K562 (cell line): ENCODE data around the gene KIFC3. TPM values are rescaled to one million over a fixed set of nuclear protein-coding genes. Genes with fewer than 3 reads are reported as not detected.
A peak's percentile ranks its signal among the peaks of the same experiment; 100 is the strongest.

ENCODE experiments used
- ATAC-seq: fragments of 200-7000 bp; cut with Tn5 transposase; 3 replicates; pipeline ENCODE4 v1.9.1; 2020; ENCODE audit warnings: moderate library complexity
- BruUV-seq: library from RNA; stranded (reverse); fragments of 400-500 nt; replicated peaks from 2 replicates; lab custom pipeline; 2021; lab: Mats Ljungman, UMichigan
- CTCF ChIA-PET: fragments of 300-600 bp; formaldehyde crosslinking; extraction: SDS; loops from one replicate; lab custom pipeline; 2021; ENCODE audit warnings: low intra/inter-chr PET ratio; lab: Yijun Ruan, JAX
- POLR2A ChIA-PET: fragments of 300-600, 350-650 bp; sonication (Branson Sonifier 250); formaldehyde crosslinking; extraction: SDS; loops from one replicate; lab custom pipeline; 2021; ENCODE audit warnings: antibody characterized with exemption, inconsistent platforms; lab: Yijun Ruan, JAX
- DNase-seq, 4 experiments: peaks; one replicate each; pipeline versions ENCODE4 v3.0.0 to v3.0.0-alpha.2; 2011 to 2018; ENCODE audit warnings: low spot score in 3 of 4, mixed read lengths in 3 of 4; ENCODE audit errors: extremely low read depth in 1 of 4
- FAIRE-seq: peaks from 2 replicates; lab custom pipeline; 2011; peaks lifted over from hg19 to GRCh38; lab: Jason Lieb, UNC
- H2AFZ ChIP-seq: 2 replicates; pipeline ENCODE4 v1.6.0; 2011; ENCODE audit warnings: low read depth, low read length, control low read depth, inconsistent platforms
- H3K27ac ChIP-seq: fragments of 200-600 bp; 3 replicates; pipeline ENCODE4 v1.8.0; 2011; ENCODE audit warnings: low read depth, mild to moderate bottlenecking, control low read depth, inconsistent platforms, low read length, moderate library complexity, mixed read lengths; ENCODE audit errors: extremely low read depth
- H3K27me3 ChIP-seq, 2 experiments: fragments of 300-600 bp in 1 of 2; 2 replicates in 1 of 2; 3 replicates in 1 of 2; pipeline versions ENCODE4 v1.6.0 to v1.8.0; 2011; ENCODE audit warnings: inconsistent platforms in 2 of 2, low read length in 2 of 2, mild to moderate bottlenecking in 1 of 2, mixed read lengths in 1 of 2, moderate library complexity in 1 of 2; ENCODE audit not compliant: control insufficient read depth in 2 of 2, insufficient read depth in 2 of 2
- H3K36me3 ChIP-seq: fragments of 300-600 bp; 3 replicates; pipeline ENCODE4 v1.8.0; 2011; ENCODE audit warnings: mild to moderate bottlenecking, low read length, inconsistent platforms; ENCODE audit not compliant: control insufficient read depth, insufficient read depth
- H3K4me1 ChIP-seq, 2 experiments: fragments of 200-600 bp in 1 of 2; replicated peaks in 1 of 2; 2 replicates in 1 of 2; 3 replicates in 1 of 2; pipeline versions ENCODE4 v1.5.1 to v1.8.0; 2011; ENCODE audit warnings: inconsistent platforms in 2 of 2, low read length in 2 of 2, mild to moderate bottlenecking in 1 of 2, mixed read lengths in 1 of 2, moderate library complexity in 1 of 2; ENCODE audit not compliant: control insufficient read depth in 2 of 2, insufficient read depth in 2 of 2
- H3K4me2 ChIP-seq: 2 replicates; pipeline ENCODE4 v1.6.1; 2011; ENCODE audit warnings: low read length, control low read depth, inconsistent platforms, mixed read lengths; ENCODE audit not compliant: insufficient read depth
- H3K4me3 ChIP-seq: fragments of 200-600 bp; sonication (generic), shearing (Covaris generic); 2 replicates; pipeline ENCODE4 v1.5.1; 2016; ENCODE audit warnings: control low read depth, inconsistent platforms
- H3K79me2 ChIP-seq: fragments of 200-600 bp; 3 replicates; pipeline ENCODE4 v1.8.0; 2011; ENCODE audit warnings: low read length, inconsistent platforms; ENCODE audit not compliant: control insufficient read depth, insufficient read depth
- H3K9ac ChIP-seq, 2 experiments: 2 replicates each; pipeline versions ENCODE4 v1.6.0 to v1.6.1; 2011; ENCODE audit warnings: low read depth in 2 of 2, low read length in 2 of 2, control low read depth in 1 of 2, inconsistent platforms in 1 of 2, mild to moderate bottlenecking in 1 of 2, mixed read lengths in 1 of 2; ENCODE audit not compliant: insufficient read depth in 1 of 2
- H3K9me1 ChIP-seq: one replicate; pipeline ENCODE4 v1.6.0; 2011; ENCODE audit warnings: inconsistent platforms, mild to moderate bottlenecking, low read length, moderate library complexity; ENCODE audit not compliant: control insufficient read depth, insufficient read depth
- H3K9me3 ChIP-seq: replicated peaks from 2 replicates; pipeline ENCODE4 v1.5.1; 2011; ENCODE audit warnings: low read depth, low read length, inconsistent platforms; ENCODE audit not compliant: control insufficient read depth, insufficient read depth
- H4K20me1 ChIP-seq: replicated peaks from 2 replicates; pipeline ENCODE4 v1.6.1; 2011; ENCODE audit warnings: low read length, inconsistent platforms, mixed read lengths; ENCODE audit not compliant: control insufficient read depth, insufficient read depth
- EGR1 ChIP-seq: fragments of 450-650 bp; conservative IDR thresholded peaks from 2 replicates; pipeline ENCODE4 v1.6.1; 2017; ENCODE audit warnings: mild to moderate bottlenecking
- PBX2 ChIP-seq, 2 experiments: IDR thresholded peaks in 1 of 2; conservative IDR thresholded peaks in 1 of 2; 2 replicates each; pipeline ENCODE4 v1.6.1; 2016; ENCODE audit warnings: low read depth in 2 of 2, mild to moderate bottlenecking in 1 of 2, missing compliant biosample characterization in 1 of 2, missing genetic modification characterization in 1 of 2, moderate library complexity in 1 of 2
- POLR2G ChIP-seq: fragments of 200-400 bp; formaldehyde crosslinking; IDR thresholded peaks from 2 replicates; pipeline ENCODE4 v1.6.1; 2017; ENCODE audit warnings: low read depth, mild to moderate bottlenecking, antibody characterized with exemption, low read length, moderate library complexity
- SIRT6 ChIP-seq: IDR thresholded peaks from one replicate; pipeline ENCODE4 v1.6.1; 2012; ENCODE audit warnings: low read depth, mild to moderate bottlenecking, control low read depth, inconsistent platforms, low read length, moderate library complexity
- ZBTB33 ChIP-seq: sonication (generic); formaldehyde crosslinking; IDR thresholded peaks from 2 replicates; pipeline ENCODE4 v1.8.1; 2023; ENCODE audit warnings: mild to moderate bottlenecking, missing genetic modification reagents
- ZNF77 ChIP-seq: fragments of 250-450 bp; sonication (Bioruptor Pico); IDR thresholded peaks from 2 replicates; pipeline ENCODE4 v1.5.0; 2020
- WGBS: fragments of 100-300 bp; shearing (Covaris generic); methylation state at CpG from one replicate; pipeline ENCODE4 v1.1.6; 2016; ENCODE audit warnings: low coverage, mixed read lengths; ENCODE audit not compliant: insufficient coverage; ENCODE audit errors: missing lambda C conversion rate; 5-methylcytosine and 5-hydroxymethylcytosine counted together
- in situ Hi-C: fragments of 300-500 bp; cut with MboI; formaldehyde crosslinking; loops from 4 replicates; pipeline ENCODE4 v1.15.0; 2018; ENCODE audit warnings: inconsistent platforms, mixed read lengths
- intact Hi-C: fragments of 100-400 bp; cut with micrococcal nuclease; formaldehyde crosslinking; loops from 2 replicates; pipeline ENCODE4 v1.14.2; 2022
- polyA plus RNA-seq, 8 experiments: library from polyadenylated mRNA; depleted of rRNA in 4 of 8; stranded (reverse) in 5 of 8; unstranded in 3 of 8; fragments of >200 nt; fragmentation: Nextera tagmentation in 2 of 8; fragmentation: Illumina TruSeq in 1 of 8; extraction: Ambion mirVana in 2 of 8; extraction: Trizol in 1 of 8; gene quantifications; 2 replicates each; pipeline versions ENCODE4 v1.2.1 to v1.2.3, GENCODE V29; 2011 to 2014; ENCODE audit warnings: inconsistent platforms in 1 of 8, missing spikeins in 1 of 8
- total RNA-seq, 7 experiments: library from RNA; depleted of rRNA in 6 of 7; stranded (reverse); fragments of >200 nt in 6 of 7; fragmentation: Illumina TruSeq in 2 of 7; extraction: Trizol in 2 of 7; gene quantifications; 2 replicates each; pipeline versions ENCODE4 v1.2.1 to v1.2.3, GENCODE V29; 2011 to 2021; ENCODE audit warnings: low replicate concordance in 1 of 7

KIFC3 gene
- total and polyA plus RNA-seq, 9 of the 15 experiments (the other 6 are each of a cell fraction or from before 2014, with no cell fraction given) = 0.23 to 105 (median 26.2) TPM

GRCh38 chr16:57758331-57759117 is 43.8 kb downstream of the KIFC3 start:
- in situ Hi-C loops (loop anchor here (10.0 kb wide), 1 partner anchor 246 kb away; the partner anchor contains the start of genes USB1 and ZNF319), intact Hi-C loops (no loop called here)
- Histone ChIP-seq H3K36me3 (peaks cover 85% of the 10 kb centered on the region; the same call in 2 of the 3 replicates), H3K9me1 (no peaks in the 10 kb centered on the region), H3K4me1 (peaks cover 0 to 56% of the 10 kb centered on the region in 2 experiments; a peak in 3 of 5 replicates), H3K27me3 (no peaks in the 10 kb centered on the region), H2AFZ (no peak overlapping the region), H4K20me1 (peaks cover 4% of the 10 kb centered on the region), H3K27ac (no peak overlapping the region), H3K4me3 (no peak overlapping the region), H3K4me2 (no peak overlapping the region), H3K9me3 (no peaks in the 10 kb centered on the region), H3K79me2 (no peaks in the 10 kb centered on the region), H3K9ac (peak overlapping the region in 1 of 2 experiments; percentile 65; a peak in 1 of 4 replicates)
- ChIA-PET POLR2A (interaction anchor here (0.6 kb wide), 2 partner anchors 194 to 339 kb away, joined by 3 read pairs; no protein-coding TSS in a partner anchor), CTCF (interaction anchor here (1.6 to 1.7 kb wide), 2 partner anchors 104 to 242 kb away, joined by 5 to 7 read pairs; partner anchors contain the start of genes USB1 and ZNF319)
- WGBS = 84% methylated on average over 26 of the region's 33 CpGs
- TF ChIP-seq ZBTB33 (0 out of 2 replicates have a peak, but pooled peaks have one; percentile 52), ZNF77 (CRISPR knock-in tag) (no peak), SIRT6 (no peak), PBX2 (CRISPR knock-in tag; IDR thresholded peaks at IDR 0.05; ENCODE audit: low read depth) (no peak), PBX2 (tag; conservative IDR thresholded peaks at IDR 0.05; ENCODE audit: low read depth) (no peak), POLR2G (peak; percentile 63), EGR1 (0 out of 2 replicates have a peak, but pooled peaks have one; percentile 14)
- TSS peak; percentile 75 for BruUV-seq
- DNase-seq = no peak
- FAIRE-seq = no peak
- ATAC-seq = no peak
